HG03135 (cell line): Measurements from ENCODE around the gene NSG1.
A peak's percentile ranks its signal among the peaks of the same experiment; 100 is the strongest.

ENCODE experiments used
- ATAC-seq: cut with Tn5 transposase; IDR thresholded peaks from one replicate; pipeline ENCODE4 v1.9.1; 2021; ENCODE audit warnings: mild to moderate bottlenecking, moderate library complexity; ENCODE audit not compliant: unreplicated experiment

NSG1 gene

GRCh38 chr4:4430492-4431195 is 43.7 kb downstream of the NSG1 start:
- peak; percentile 74 for ATAC-seq

- no peak for ATAC-seq
Observed at GRCh38 chr4:4432341-4433125, 45.6 kb downstream of the NSG1 start.

GRCh38 chr4:4433941-4434340 is 47.0 kb downstream of the NSG1 start:
- ATAC-seq = no peak

GRCh38 chr4:4436244-4436823 is 49.4 kb downstream of the NSG1 start:
- ATAC-seq = no peak

- ATAC-seq = no peak
Observed at GRCh38 chr4:4437798-4438470, 51.0 kb downstream of the NSG1 start.

DNA sequence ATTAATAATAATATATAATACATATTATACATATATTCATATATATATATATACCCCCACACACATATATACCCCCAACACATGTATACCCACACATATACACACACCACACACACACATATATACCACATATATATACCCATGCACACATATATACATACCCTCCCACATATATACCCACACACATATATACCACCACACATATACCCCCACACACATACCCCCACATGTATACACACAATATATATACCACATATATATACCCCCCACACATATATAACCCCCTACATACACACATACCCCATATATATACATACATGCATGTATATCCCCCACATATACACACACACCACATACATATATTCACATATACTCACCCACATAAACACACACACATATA is 52.0 kb downstream of the NSG1 start:
- no peak for ATAC-seq

GRCh38 chr4:4439782-4440181 is 52.9 kb downstream of the NSG1 start:
- ATAC-seq = no peak

GRCh38 chr4:4440333-4441061 is 53.6 kb downstream of the NSG1 start:
- no peak for ATAC-seq

DNA sequence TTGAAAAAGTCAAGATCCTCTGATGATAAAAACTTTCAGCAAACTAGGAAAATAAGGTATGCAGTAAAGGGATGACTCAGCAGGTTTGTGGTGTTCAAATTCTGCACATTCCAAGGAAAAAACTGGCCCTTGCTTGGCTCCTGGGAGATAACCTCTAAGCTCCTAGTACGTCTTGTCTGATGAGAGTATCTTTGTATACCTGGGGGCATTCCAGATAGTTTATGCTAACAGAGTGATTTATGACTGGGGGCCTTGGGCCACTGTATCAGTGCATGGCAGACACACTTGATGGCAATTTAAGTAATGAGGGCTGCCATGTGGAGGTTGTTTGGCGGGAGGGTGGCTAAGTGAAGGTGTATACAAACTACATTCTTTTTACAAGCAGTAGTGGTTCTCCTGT is 56.9 kb downstream of the NSG1 start:
- ATAC-seq = no peak

- no peak for ATAC-seq
Observed at GRCh38 chr4:4446434-4446833, 59.5 kb downstream of the NSG1 start.

DNA sequence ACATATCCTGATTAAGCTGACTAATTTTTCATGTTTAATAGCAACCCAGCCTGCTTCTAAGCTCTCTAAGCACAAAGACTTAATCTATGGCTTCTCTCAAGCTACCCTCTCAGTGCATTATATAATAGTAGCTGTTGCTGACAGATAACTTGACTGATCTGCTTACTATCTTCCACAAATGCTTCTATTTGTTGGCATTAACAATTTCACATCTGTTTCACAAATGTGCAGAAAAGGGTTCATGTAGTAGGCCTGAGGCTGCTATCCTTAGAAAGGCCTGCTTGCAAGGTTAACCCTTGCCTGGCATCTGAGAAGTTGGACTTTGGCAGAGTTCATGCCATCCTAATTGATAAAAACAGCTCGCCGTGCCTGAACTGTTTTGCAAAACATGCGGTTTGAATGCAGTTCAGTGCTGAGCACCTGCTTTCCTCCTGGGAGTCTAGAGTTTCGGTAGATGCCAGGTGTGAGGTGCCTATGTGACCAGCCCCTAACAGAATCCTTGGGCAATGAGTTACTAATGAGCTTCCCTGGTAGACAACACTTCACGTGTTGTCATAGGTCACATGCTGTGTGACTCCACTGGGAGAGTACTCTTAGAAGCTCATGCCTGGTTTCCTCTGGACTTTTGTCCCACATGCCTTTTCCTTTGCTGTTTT is 68.4 kb downstream of the NSG1 start:
- ATAC-seq = peak; percentile 84

DNA sequence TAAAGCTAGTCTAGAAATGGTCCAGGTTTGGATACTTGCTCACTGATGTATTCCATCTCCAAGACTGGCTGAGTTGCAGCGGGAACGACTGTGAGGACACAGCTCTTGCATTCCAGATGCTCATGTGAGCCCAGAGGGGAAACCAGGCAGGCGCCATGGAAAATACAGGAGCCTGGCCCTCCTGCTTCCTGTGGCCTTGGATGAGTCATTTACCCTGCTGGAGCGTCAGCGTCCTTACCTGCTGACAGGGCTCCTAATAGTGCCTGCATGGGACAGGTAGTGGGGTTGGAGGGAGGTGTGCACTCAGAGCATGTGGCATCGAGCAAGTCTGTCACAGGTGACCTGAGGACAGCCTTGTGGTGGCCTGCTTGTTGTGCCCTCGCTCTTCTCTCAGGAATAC is 69.4 kb downstream of the NSG1 start:
- ATAC-seq = no peak

DNA sequence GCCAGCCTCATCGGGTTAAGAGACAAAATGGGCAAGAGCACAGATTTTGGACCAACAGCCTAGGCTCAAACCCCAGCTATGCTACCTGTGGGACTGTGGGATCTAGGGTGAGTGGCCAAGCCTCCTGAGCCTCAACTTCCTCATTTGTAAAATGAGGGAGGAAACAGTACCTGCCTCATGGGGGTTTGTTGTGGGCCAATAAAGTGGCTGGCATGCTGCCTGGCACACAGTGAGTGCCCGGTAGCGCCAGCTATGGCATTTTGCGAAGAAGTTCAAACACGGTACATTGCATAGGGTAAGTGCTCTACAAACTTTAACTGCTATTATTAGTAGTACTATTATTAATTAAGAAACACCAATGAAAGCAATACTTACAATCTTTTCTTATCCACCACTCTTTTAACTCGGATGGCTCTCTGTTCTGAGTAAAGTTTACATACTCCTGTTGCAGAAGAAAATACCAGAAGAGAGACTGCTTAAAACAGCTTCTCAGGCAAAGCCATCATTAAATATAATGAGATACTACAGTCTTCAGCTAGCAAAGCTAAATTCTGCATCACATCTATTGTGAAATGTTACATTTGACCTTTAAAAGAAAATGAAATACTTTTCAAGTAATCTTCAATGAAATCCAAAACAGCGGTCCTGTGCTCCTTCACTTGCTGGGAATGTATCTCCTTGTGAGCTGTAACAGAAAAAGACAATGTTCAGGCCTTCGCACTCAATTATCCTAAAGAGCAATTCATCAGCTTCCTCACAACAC is 70.1 kb downstream of the NSG1 start:
- ATAC-seq = no peak

- no peak for ATAC-seq
Observed at GRCh38 chr4:4457803-4458553, 71.1 kb downstream of the NSG1 start.

DNA sequence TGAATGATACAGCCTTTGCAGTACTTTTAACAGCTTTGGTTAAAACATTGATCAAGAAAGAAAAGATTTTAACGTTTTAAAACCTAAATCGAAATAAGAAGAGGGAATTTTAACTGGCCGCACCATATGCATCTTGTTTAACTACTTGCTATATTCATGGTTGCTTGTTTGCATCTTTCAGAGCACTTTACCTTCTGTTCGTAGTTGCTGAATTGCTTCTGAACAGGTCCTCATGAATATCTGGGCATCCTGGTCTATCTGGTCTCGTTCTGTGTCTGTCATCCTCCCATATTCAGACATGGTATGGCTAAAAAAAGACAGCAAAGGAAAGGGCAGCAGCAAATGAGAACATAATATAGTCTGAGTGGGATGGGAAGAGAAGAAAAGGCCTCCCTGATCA is 72.3 kb downstream of the NSG1 start:
- ATAC-seq = no peak

- no peak for ATAC-seq
Observed at GRCh38 chr4:4460759-4461158, 73.9 kb downstream of the NSG1 start.

- ATAC-seq = no peak
Observed at GRCh38 chr4:4461178-4461577, 74.3 kb downstream of the NSG1 start.

DNA sequence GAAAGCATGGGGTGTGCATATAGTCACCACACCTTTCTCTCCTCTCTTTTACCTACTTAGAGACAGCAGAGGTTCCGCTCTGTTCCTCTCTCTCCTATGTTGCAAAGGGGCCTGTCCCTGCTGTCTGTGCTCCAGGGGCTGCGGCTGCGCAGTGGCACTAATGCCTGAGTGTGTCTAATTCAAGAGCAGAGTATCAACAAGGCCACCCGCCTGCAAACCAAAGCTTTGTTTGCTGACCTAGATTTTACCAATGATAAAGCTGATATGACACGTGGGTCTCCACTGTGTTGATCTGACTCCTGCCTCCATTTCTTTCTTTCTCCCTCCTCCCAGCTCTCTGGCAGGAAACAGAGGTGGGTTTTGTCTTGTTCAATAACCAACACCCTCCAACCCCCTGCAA is 74.9 kb downstream of the NSG1 start:
- ATAC-seq = no peak

GRCh38 chr4:4462970-4463369 is 76.1 kb downstream of the NSG1 start:
- no peak for ATAC-seq
